Gastrocnemius medialis (tissue), 4 donors: ENCODE measurements around the gene ERCC6. TPM values are rescaled to one million over a fixed set of nuclear protein-coding genes. Genes with fewer than 3 reads are reported as not detected.

Experiments
- ATAC-seq, 2 donors: fragments of 150-250 bp; one replicate each; pipeline ENCODE4 v1.9.1; 2016
- DNase-seq, 2 donors: peaks; one replicate each; pipeline ENCODE4 v3.0.0-alpha.2; 2019
- H3K27ac ChIP-seq, 4 donors: fragments of 200-600 bp; sonication (generic); 1 replicate in 1 of 4; 2 replicates in 3 of 4; pipeline ENCODE4 v1.5.1; 2016 to 2018; ENCODE audit warnings: mild to moderate bottlenecking in 2 of 4, moderate library complexity in 1 of 4
- H3K27me3 ChIP-seq, 3 donors: fragments of 200-600 bp; sonication (generic) in 2 of 3; 1 replicate in 1 of 3; 2 replicates in 2 of 3; pipeline versions ENCODE4 v1.5.1 to v1.6.0; 2016 to 2019; ENCODE audit warnings: mild to moderate bottlenecking in 1 of 3, moderate library complexity in 1 of 3
- H3K36me3 ChIP-seq, 2 donors: fragments of 200-600 bp; sonication (generic) in 1 of 2; one replicate each; pipeline ENCODE4 v1.5.1; 2017 to 2018
- H3K4me1 ChIP-seq, 2 donors: fragments of 200-600 bp; sonication (generic) in 1 of 2; one replicate each; pipeline ENCODE4 v1.5.1; 2016 to 2017; ENCODE audit warnings: mild to moderate bottlenecking in 2 of 2
- H3K4me3 ChIP-seq, 4 donors: fragments of 200-600 bp; sonication (generic) in 3 of 4; 1 replicate in 1 of 4; 2 replicates in 3 of 4; pipeline ENCODE4 v1.5.1; 2016 to 2019; ENCODE audit warnings: mild to moderate bottlenecking in 2 of 4
- H3K9me3 ChIP-seq, 3 donors: fragments of 200-600 bp; sonication (generic) in 2 of 3; 1 replicate in 1 of 3; 2 replicates in 2 of 3; pipeline ENCODE4 v1.5.1; 2016 to 2019
- POLR2A ChIP-seq, 2 donors: fragments of 450-650 bp; IDR thresholded peaks; one replicate each; pipeline ENCODE4 v1.6.1; 2017; ENCODE audit warnings: antibody characterized with exemption in 2 of 2, mild to moderate bottlenecking in 2 of 2, moderate library complexity in 2 of 2
- in situ Hi-C, 4 donors: fragments of 200-750 bp; cut with MboI; loops; one replicate each; pipeline versions ENCODE4 v1.15.0 to v1.8.0; 2017; ENCODE audit warnings: low sequenced_read_pairs in 4 of 4
- intact Hi-C: fragments of 100-400 bp; cut with DNase I; formaldehyde crosslinking; loops from one replicate; pipeline ENCODE4 v1.15.1; 2023; ENCODE audit warnings: low total_unique reads
- total RNA-seq, 4 donors: library from RNA; depleted of rRNA; stranded (reverse); fragments of >200 nt; gene quantifications; one replicate each; pipeline versions ENCODE4 v1.1.0 to v1.2.3, GENCODE V29; 2016
- TF ChIP-seq, protein P1 (sequence below), 5 experiments: fragments of 450-650 bp in 3 of 5; fragments of 200-600 bp in 2 of 5; sonication (generic) in 2 of 5; IDR thresholded peaks in 4 of 5; conservative IDR thresholded peaks in 1 of 5; 1 replicate in 4 of 5; 2 replicates in 1 of 5; pipeline ENCODE4 v1.5.1; 2016 to 2019; ENCODE audit warnings: antibody characterized with exemption in 5 of 5, mild to moderate bottlenecking in 3 of 5, moderate library complexity in 3 of 5

Gene ERCC6
- total RNA-seq, 4 donors from 2014 or later = 8.7 to 16.7 (median 10.5) TPM

DNA sequence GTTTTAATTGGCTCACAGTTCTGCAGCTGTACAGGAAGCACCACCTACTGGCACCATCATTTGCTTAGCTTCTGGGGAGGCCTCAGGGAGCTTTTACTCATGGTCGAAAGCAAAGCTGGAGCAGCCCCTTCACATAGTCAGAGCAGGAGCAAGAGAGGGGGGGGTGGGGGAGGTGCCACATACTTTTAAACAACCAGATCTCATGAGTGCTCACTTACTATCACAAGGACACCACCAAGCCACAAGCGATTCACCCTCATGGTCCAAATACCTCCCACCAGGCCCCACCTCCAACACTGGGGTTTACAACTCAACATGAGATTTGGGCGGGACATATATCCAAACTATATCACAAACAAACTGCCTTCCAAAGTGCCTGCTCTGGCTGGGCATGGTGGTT lies 39.5 kb upstream of the ERCC6 start:
- intact Hi-C loops = no loop called here
- no peaks in the 10 kb centered on the region for H3K27me3 ChIP-seq
- ATAC-seq (no peak), DNase-seq (no peak)
- H3K9me3 ChIP-seq = no peaks in the 10 kb centered on the region
- no peak for TF ChIP-seq POLR2A (IDR thresholded peaks at IDR 0.05)
- TF ChIP-seq, protein P1, sequence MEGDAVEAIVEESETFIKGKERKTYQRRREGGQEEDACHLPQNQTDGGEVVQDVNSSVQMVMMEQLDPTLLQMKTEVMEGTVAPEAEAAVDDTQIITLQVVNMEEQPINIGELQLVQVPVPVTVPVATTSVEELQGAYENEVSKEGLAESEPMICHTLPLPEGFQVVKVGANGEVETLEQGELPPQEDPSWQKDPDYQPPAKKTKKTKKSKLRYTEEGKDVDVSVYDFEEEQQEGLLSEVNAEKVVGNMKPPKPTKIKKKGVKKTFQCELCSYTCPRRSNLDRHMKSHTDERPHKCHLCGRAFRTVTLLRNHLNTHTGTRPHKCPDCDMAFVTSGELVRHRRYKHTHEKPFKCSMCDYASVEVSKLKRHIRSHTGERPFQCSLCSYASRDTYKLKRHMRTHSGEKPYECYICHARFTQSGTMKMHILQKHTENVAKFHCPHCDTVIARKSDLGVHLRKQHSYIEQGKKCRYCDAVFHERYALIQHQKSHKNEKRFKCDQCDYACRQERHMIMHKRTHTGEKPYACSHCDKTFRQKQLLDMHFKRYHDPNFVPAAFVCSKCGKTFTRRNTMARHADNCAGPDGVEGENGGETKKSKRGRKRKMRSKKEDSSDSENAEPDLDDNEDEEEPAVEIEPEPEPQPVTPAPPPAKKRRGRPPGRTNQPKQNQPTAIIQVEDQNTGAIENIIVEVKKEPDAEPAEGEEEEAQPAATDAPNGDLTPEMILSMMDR (IDR thresholded peaks at IDR 0.05 in 4 of 5, conservative IDR thresholded peaks at IDR 0.05 in 1 of 5) = no peak
- in situ Hi-C loops = no loop called here
- no peaks in the 10 kb centered on the region for H3K36me3 ChIP-seq
- no peak overlapping the region for H3K27ac ChIP-seq
- no peaks in the 10 kb centered on the region for H3K4me1 ChIP-seq
- H3K4me3 ChIP-seq = no peak overlapping the region

DNA sequence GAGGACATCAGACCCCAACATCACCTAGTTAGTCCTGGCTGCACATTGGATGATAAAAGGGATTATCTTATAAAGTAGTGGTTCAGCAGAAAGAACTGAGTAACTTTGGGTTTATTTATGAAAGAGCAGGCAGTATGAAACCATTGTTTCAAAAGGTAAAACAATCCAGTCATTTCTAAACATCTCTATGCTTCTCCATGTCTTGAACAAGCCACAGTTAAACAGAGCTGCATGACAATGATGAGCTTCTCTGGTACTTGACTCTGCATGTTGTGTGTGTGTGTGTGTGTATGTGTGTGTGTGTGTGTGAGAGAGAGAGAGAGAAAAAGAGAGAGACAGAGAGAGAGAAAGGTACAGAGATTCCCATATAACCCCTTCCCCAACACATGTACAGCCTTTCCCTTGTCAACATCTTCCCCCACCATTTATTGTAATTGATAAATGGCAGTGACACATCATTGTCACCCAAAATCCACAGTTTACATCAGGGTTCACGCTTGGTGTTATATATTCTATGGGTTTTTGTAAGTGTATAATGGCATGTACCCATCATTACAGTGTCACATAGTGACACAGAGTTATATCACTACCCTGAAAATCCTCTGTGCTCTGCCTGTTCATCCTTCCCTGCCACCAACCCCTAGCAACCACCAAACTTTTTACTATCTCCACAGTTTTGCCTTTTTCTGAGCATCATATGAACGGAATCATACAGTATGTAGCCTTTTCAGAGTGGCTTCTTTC lies 38.4 kb upstream of the ERCC6 start:
- in situ Hi-C loops (no loop called here), intact Hi-C loops (no loop called here)
- Histone ChIP-seq H3K27me3 (no peaks in the 10 kb centered on the region), H3K4me3 (no peak overlapping the region), H3K27ac (no peak overlapping the region), H3K36me3 (no peaks in the 10 kb centered on the region), H3K4me1 (no peaks in the 10 kb centered on the region), H3K9me3 (no peaks in the 10 kb centered on the region)
- DNase-seq (no peak), ATAC-seq (no peak)
- no peak for TF ChIP-seq POLR2A (IDR thresholded peaks at IDR 0.05)
- TF ChIP-seq, protein P1 (IDR thresholded peaks at IDR 0.05 in 4 of 5, conservative IDR thresholded peaks at IDR 0.05 in 1 of 5) = no peak

DNA sequence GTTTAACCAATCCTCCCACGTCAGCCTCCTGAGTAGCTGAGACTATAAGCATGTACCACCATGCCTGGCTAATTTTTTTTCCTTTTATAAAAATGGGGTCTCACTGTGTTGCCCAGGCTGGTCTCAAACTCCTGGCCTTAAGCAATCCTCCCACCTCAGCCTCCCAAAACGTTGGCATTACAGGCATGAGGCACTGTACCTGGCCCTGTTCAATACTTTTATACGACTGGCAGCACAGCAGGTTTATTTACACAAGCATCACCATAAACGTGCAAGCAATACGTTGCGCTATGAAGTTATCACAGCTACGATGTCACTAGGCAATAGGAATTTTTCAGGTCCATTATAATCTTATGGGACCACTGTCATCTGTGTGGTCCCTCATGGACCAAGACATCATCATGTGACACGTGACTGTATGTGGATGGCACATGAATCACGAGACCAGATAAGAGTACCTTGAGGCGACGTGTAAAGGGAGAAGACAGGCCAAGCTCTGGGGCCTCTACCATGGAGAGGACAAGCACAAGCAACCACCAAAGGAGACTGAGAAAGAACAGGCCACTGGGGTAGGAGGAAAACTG lies 36.7 kb upstream of the ERCC6 start:
- Histone ChIP-seq H3K9me3 (no peaks in the 10 kb centered on the region), H3K27me3 (no peaks in the 10 kb centered on the region), H3K27ac (no peak overlapping the region), H3K36me3 (no peaks in the 10 kb centered on the region), H3K4me3 (no peak overlapping the region), H3K4me1 (no peaks in the 10 kb centered on the region)
- intact Hi-C loops (no loop called here), in situ Hi-C loops (no loop called here)
- ATAC-seq = no peak
- TF ChIP-seq POLR2A (IDR thresholded peaks at IDR 0.05) = no peak
- TF ChIP-seq, protein P1 (IDR thresholded peaks at IDR 0.05 in 4 of 5, conservative IDR thresholded peaks at IDR 0.05 in 1 of 5) = no peak
- DNase-seq = no peak

DNA sequence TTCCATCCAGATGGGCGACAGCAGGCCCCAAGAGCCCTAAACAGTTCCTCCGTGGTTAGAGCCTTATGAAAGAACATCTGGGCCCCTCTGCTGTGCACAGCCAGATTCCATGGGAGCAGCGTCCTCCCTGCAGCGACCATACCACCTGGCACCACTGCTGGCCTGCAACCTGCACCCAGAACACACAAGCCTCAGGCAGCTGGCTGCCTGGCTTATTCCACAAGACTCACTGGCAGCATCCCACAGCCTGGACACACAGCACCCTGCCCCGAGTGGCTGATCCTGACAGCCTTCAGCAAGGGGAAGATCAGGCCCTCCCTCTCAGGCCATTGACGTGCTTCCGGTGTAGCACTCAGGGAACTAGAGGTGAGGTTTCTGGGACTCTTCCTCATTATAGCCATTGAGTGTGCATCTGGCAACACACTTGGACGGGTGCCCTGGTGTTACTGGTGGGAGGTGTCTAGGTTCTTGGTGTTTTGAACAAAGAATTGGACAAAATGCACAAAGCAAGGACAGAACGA lies 33.7 kb upstream of the ERCC6 start:
- Histone ChIP-seq H3K36me3 (no peaks in the 10 kb centered on the region), H3K27ac (no peak overlapping the region), H3K27me3 (no peaks in the 10 kb centered on the region), H3K4me1 (no peaks in the 10 kb centered on the region), H3K4me3 (no peak overlapping the region), H3K9me3 (no peaks in the 10 kb centered on the region)
- no peak for DNase-seq
- no peak for ATAC-seq
- intact Hi-C loops (loop anchor here (5.0 kb wide), 1 partner anchor 845 kb away; no protein-coding TSS in a partner anchor), in situ Hi-C loops (no loop called here)
- TF ChIP-seq, protein P1 (IDR thresholded peaks at IDR 0.05 in 4 of 5, conservative IDR thresholded peaks at IDR 0.05 in 1 of 5) = no peak
